ENCODE data around the gene EIF2AK2. TPM values are rescaled to one million over a fixed set of nuclear protein-coding genes. Genes with fewer than 3 reads are reported as not detected.

EIF2AK2 gene
- total and polyA plus RNA-seq, 12 donors: 2.4 to 31.1 (median 23.0) TPM

- intact Hi-C loops (cut with DNase I): loop anchor here in 1 of 10 donors (5.0 kb wide), 1 partner anchor 44 kb away; the partner anchor contains the start of gene CEBPZOS
- WGBS, 2 donors: 85 to 100% methylated on average over 5 of the region's 5 CpGs
- ATAC-seq (no peak), DNase-seq (no peak)
- peaks cover 0 to 40% (median 2%) of the 10 kb centered on the region in 9 donors for H3K36me3 ChIP-seq
- no peak for TF ChIP-seq CTCF (IDR thresholded peaks at IDR 0.05)
- no peaks in the 10 kb centered on the region for H3K27me3 ChIP-seq
- no peak overlapping the region for H3K27ac ChIP-seq
- peaks cover 4 to 72% (median 24%) of the 10 kb centered on the region in 9 donors for H3K4me1 ChIP-seq
- H3K4me3 ChIP-seq: no peak overlapping the region
- H3K9me3 ChIP-seq: no peaks in the 10 kb centered on the region
These were observed 3.6 kb downstream of the EIF2AK2 start for GRCh38 chr2:37153224-37153623.

DNA sequence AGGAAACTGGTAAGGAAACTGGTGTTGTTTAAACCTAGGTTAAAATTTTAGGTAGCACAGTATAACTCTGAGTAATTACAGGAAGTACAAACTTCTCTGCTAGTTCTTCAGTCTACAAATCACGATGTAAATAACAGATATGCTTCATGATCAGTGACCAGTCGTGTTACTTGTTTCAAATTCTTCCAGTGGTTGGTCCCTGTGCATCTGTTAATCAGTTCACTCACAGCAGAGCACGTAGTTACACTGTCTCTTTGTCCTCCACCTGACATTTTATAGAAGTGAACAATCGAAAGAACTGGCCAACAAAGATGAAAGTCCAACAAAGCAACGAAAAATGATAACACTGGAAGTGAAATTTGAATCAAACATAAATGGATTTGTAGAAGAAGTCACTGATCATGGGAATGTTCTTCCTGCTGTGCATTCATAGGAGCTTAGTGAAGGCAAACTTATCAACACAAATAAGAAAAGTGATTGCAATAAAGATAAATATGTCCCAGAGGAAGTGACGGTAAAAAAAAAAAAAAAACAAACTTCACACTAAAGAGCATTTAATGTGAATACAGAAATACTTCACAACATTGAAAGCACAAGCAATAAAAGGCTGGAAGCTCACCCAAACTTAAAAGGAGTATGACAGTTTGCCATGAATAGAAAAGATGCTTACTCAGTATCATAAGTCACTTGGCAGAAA, 7.0 kb downstream of the EIF2AK2 start:
- H3K27me3 ChIP-seq: no peaks in the 10 kb centered on the region
- intact Hi-C loops (cut with DNase I): loop anchor here in 1 of 10 donors (5.0 kb wide), 1 partner anchor 48 kb away; the partner anchor contains the start of gene CEBPZOS
- H3K4me1 ChIP-seq: peaks cover 0 to 48% (median 10%) of the 10 kb centered on the region in 9 donors
- DNase-seq (no peak), ATAC-seq (no peak)
- peaks cover 0 to 74% (median 33%) of the 10 kb centered on the region in 9 donors for H3K36me3 ChIP-seq
- WGBS, 2 donors: 50 to 52% methylated on average over 6 of the region's 6 CpGs
- no peak overlapping the region for H3K4me3 ChIP-seq
- no peaks in the 10 kb centered on the region for H3K9me3 ChIP-seq
- TF ChIP-seq CTCF (IDR thresholded peaks at IDR 0.05): no peak
- no peak overlapping the region for H3K27ac ChIP-seq

DNA sequence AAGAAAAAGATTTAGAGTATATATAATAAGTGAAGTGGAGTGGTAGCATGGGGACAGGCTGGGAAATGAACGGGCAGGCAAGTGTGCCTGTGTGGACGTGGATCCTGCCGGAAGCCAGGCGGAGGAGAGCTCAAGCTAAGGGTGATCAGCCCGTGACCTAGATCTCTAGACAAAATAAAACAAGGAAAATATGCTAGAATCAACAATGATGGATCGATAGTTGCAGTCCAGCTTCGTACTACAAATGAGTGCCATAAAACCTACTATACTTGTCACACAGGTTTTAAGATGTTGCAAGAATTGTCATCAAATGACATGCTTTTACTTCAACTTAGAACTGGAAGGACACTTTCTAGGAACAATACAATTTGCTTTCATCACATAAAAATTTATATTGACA, 8.5 kb downstream of the EIF2AK2 start:
- no peaks in the 10 kb centered on the region for H3K27me3 ChIP-seq
- H3K27ac ChIP-seq: no peak overlapping the region
- intact Hi-C loops (cut with DNase I): no loop called here
- H3K9me3 ChIP-seq: no peaks in the 10 kb centered on the region
- peaks cover 0 to 80% (median 41%) of the 10 kb centered on the region in 9 donors for H3K36me3 ChIP-seq
- 97 to 98% methylated on average over 7 of the region's 7 CpGs for WGBS, 2 donors
- no peak for ATAC-seq
- DNase-seq: no peak
- no peak for TF ChIP-seq CTCF (IDR thresholded peaks at IDR 0.05)
- H3K4me3 ChIP-seq: no peak overlapping the region
- peaks cover 0 to 36% (median 8%) of the 10 kb centered on the region in 9 donors for H3K4me1 ChIP-seq

- Histone ChIP-seq H3K27ac (no peak overlapping the region), H3K36me3 (peaks cover 0 to 86% (median 49%) of the 10 kb centered on the region in 9 donors), H3K9me3 (no peaks in the 10 kb centered on the region), H3K4me3 (no peak overlapping the region), H3K4me1 (peaks cover 0 to 20% (median 8%) of the 10 kb centered on the region in 9 donors), H3K27me3 (no peaks in the 10 kb centered on the region)
- intact Hi-C loops (cut with DNase I): no loop called here
- no peak for ATAC-seq
- WGBS, 2 donors: 93 to 96% methylated on average over 2 of the region's 2 CpGs
- no peak for DNase-seq
- TF ChIP-seq CTCF (IDR thresholded peaks at IDR 0.05): no peak
These were observed 10.7 kb downstream of the EIF2AK2 start for GRCh38 chr2:37146062-37146461.
